DMS153 treated with DMSO at 0.1 percent for 48 hours (cell line): Measurements from ENCODE around the gene POC1B.

Experiments used
- DNase-seq: peaks from one replicate; lab custom pipeline; 2025; ENCODE audit not compliant: unreplicated experiment; lab: John Stamatoyannopoulos, UW

The POC1B gene

DNA sequence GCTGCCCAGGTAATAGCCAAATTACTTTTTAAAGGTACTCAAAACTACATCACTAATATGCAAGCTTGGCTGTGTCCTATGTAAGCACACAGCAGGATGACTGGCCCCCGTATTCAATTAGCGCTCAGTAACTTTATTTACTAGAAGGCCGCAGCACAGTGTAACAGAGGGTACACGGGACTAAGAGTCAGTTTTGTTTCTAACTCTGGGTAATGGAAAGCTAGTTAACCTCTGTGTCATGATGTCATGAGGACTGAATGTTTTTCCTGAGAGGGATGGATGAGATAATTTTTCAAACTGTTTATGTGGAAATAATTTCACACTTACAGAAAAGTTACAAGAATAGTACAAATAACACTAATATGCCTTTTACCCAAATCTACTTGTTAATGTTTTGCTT, 28.4 kb downstream of the POC1B start:
- DNase-seq, result no peak

DNA sequence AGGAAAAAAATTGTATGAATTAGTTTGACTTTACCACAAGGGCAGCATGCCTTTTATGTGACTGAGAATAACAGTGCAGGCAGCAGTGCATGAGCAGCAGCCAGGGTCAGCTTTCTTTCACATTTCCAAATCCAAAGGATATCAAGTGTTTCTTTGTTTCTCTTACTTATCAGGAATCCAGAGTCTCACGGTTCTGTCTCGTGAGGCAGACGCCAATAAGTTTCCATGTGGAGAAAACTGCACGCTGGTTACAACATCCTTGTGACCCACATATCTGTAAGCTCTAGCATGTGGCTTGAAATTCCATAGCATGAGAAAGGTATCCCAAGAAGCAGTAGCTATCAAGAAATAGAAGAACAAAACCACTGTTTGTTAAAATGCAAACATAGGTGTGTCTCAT, 28.8 kb downstream of the POC1B start:
- no peak for DNase-seq

DNA sequence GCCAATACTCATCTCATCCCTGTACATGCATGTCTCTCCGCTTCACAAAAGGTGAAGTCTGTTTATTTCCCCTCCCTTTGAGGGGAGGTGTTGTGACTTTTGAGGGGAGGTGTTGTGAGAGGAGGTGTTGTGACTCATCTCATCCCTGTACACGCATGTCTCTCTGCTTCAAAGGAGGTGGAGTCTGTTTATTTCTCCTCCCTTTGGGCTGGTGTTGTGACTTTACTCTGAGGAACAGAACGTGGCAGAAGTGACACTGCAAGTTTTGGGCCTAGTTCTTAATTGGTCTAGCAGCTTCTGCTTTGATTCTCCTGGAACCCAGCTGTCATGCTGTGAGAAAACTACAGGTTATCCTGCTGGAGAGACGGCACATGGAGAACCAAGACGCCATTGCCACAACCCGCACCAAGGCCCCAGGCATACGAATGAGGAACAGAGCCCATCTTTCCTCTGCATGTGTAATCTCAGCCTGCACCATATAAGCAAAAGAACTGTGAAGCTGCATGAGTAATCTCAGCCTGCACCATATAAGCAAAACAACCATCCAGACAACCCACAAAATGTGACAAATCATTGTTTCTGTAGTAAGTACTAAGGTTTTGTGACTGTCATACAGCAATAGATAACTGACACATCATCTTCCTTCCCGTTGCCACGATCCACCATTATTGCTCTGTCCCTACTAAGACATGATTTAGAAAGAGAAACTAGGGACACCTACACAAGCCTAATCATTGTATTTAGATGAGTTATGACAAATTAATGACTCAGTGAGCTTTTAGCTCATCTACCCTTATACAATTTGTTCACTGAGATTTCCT, 31.2 kb downstream of the POC1B start:
- no peak for DNase-seq

DNA sequence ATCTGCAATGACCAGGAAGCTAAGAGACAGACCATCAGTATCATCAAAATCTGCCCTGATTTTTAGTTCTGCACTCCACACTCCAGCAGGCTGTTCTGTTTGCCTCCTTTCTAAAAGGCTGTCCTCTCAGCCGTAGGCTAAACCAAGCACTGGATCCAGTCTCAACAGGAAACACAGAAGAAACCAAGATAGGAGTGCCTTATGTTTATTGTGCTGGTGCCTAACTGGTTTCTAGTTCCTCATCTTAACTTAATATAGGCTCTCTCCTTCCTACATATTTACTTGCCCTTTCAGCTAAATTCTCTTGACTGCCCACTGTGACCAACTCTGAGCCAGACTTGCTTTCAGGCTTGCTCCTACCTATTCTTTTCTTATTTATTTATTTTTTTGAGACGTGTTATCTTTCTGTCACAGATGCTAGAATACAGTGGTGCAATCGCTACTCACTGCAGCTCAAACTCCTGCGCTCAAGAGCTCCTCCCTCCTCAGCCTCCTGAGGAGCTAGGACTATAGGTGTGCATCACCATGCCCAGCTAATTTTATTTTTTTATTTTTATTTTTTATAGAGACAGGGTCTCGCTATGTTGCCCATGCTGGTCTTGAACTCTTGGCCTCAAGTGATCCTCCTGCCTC, 32.1 kb downstream of the POC1B start:
- DNase-seq, result no peak

DNA sequence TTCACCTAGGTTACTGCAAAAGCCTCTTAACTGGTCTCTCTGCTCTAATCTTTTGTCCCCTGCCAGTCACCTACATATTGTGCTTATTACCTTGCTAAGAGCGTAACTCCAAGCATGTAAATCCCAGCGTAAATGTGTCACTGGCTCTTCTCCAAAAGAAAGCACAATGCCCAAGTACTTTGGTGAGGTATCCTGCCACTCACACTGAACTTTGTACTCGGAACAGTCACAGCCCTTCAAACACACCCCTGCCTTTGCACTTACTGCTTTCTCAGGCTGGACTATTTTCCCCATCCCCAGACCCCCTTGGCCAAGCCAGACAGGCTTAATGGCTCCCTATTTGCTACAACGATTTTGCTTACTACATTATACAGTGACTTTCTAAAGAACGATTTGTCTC, 33.0 kb downstream of the POC1B start:
- DNase-seq, result no peak

DNA sequence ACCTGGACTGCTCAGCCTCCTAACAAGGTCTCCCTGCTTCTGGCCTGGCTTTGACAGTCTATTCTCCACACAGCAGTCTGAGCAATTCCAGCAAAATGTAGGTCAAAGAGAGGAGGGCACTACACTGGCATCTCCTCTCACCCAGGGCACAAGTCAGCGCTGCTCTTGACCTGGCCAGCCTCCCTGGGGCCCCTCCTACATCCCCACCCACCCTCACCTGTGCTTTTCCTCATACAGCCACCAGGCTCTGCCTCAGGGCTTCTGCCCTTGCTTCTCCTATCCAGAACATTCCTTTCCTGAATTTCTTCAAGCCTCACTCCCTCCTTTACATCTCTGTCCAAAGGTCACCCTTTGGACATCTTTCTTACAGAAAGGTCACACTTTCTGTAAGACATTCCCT, 34.9 kb downstream of the POC1B start:
- no peak for DNase-seq

DNA sequence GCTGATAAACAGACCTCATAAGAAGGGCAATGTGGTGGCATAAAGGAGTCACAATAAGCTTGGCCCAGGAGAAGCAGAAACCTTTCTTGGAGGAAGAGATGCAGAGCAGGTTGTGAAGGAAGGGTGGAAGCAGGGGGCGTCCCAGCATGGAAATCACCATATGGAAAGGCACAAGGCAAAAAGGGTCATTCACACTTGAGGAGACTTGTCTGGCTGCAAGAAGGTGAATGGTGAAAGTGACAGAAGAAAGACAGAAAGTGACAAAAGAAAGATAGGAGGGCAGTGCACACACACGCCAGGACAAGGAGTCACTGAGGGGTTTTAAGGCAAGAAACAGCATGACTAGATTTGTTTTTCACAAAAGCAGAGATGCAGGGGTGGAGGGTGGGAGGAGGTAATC, 39.6 kb downstream of the POC1B start:
- no peak for DNase-seq

DNA sequence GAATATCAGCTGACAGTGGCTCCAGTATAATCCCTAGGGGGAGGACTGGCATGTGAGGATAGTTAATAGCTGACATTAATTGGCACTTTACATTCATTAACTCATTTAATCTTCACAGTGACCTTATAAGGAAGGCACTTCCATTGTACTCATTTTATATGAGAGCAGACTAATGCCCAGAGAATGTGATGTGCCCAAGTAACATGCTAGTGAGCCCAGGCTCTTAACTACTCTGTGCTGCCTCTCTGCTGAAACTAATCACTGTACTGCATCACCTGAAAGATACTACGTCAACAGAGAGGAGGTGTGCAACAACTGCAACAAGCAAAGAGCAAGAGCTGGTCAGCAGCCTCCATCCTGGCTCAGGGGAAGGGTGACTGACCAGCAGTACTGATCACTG, 41.4 kb downstream of the POC1B start:
- no peak for DNase-seq

DNA sequence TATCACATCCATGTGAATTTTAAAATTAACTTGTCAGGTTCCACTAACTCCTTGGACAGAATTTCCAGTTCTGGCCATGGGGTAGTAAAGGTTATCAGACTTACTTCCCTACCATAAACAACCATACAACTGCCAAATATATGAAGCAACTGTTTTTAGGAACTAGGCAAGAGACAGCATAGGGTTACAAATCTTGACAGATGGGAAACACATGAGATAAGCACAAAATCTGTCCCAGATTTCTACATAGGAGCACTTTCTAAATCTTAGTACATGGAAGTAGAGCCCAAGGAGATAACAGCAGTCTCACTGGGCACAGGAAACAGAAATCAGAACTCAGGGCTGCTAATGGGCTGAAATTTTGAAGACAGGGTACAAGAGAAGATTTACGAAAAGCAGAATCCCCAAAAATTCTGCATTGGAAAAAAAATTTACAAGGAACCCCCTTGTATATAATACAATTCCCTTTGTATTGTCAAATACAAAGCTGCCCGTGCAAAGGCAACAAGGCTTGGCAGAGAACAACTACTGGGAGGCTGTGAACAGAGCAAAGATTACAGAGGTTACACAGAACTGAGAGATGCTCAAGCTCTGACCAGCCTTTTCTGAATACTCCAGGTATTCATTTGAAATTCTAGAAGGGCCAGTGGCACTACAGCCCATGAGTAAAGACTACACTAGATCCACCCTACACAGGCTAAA, 44.5 kb downstream of the POC1B start:
- DNase-seq, result no peak

DNA sequence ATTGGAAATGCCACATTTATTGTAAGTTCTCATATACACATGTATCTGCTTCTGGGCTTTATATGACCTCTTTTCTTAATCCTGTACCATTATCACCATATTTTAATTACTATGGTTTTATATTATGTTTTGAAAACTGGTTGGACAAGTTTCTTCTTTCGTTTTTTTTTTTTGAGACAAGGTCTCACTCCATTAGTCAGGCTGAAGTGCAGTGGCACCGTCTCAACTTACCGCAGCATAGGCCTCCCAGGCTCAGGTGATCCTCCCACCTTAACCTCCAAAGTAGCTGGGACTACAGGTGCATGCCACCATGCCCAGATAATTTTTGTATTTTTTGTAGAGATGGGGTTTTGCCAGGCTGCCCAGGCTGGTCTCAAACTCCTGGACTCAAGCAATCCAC, 45.9 kb downstream of the POC1B start:
- no peak for DNase-seq

DNA sequence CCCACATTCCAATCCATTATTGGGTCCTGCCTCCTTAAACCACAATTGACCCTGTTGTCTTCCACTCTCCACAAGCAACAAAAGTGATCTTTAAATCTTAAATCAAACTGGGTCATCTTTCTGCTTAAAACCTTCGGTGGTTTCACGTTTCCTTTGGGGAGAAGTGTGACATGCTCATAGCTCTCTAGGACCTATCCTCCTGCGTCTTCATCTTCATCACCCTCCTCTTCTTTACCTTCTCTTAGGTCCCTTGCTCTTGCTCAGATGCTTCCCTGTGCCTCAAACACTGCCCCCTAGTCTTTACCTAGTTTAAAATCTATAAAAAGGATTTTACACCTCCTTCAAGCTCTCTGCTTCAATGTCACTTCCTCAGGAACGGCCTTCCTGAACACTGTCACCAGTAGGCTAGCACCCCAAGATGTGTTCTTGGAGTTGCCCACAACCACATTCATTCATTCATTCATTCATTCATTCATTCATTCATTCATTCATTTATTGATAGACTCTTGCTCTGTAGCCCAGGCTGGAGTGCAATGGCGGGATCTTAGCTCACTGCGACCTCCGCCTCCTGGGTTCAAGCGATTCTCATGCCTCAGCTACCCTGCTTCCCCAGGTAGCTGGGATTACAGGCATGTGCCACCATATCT, 48.1 kb downstream of the POC1B start:
- DNase-seq, result no peak

DNA sequence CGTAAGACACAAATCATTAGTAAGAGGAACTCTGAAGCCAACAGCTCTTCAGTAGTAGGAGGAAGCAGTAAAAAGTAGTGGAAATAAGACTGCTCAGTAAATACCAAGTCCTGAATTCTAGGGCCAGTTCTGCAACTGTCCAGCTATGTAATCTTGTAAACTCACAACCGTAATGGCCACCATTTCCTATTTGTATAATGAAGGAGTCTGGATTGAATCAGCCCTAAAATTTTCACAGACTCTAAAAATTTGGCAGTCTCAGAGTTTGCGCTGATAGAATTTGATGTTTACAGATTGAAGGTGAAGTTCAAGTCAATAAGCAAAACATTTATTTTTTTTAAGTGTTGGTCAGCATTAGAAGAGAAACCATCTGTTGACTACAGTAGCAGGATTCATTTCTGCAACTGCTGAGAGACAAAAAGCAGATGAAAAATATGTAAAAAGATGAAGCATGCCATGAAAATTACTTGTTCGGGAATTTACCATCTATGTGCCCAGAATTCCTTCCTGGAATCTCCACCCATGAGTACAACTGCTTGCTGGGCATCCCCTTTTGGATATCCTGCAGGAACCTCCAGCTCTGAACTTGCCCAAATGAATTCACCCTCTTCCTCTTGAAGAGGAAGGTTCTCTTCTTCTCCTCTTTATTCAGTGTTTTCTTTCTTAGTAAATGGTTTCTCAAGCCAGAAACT, 48.8 kb downstream of the POC1B start:
- no peak for DNase-seq

DNA sequence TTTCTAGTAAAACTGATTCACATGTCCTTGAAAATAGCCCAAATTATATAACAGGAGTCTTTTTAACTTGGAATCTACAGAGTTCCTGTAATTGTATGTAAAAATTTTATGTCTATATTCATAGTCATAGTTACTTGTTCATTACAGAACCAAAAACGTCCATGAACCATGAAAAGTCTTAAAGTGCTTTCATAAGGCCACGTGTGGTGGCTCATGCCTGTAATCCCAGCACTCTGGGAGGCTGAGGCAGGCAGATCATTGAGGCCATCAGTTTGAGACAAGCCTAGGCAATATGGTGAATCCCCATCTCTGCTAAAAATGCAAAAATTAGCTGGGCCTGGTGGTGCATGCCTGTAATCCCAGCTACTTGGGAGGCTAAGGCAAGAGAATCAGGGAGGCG, 49.6 kb downstream of the POC1B start:
- DNase-seq, result no peak

DNA sequence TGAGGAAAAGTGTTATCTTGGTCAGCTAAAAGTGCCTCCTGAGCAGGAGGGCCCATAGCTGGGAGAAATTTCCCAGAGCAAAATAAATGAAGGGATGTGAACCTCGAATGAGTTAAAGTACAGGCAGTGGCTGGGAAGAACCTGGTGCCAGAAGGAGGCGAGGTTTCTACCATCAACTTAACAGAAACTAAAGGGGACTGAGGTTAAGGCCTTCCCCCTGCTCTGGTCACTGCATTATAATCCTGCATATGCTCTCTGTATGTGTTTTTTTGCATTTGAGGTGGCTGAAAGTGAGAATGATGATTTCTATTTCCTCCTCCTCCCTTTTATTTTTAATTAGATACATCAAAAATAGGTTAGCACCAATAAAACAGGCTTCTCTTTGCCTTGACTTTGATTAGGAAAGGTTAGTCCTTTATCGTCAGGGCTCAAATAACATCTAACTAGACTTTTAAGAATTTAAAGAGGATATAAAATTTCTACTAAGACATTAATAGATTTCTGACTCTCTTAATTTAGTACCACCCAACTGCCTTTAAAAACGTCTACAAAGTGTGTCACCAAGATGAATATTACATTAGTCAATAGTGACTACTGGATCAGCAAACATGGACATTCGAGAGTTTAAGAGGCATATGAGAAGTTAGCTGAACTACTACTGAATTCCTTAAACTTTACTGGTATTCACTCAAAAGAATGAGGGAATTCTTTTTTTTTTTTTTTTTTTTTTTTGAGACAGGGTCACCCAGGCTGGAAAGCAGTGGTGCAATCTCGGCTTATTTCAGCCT, 50.5 kb downstream of the POC1B start:
- DNase-seq, result no peak

DNA sequence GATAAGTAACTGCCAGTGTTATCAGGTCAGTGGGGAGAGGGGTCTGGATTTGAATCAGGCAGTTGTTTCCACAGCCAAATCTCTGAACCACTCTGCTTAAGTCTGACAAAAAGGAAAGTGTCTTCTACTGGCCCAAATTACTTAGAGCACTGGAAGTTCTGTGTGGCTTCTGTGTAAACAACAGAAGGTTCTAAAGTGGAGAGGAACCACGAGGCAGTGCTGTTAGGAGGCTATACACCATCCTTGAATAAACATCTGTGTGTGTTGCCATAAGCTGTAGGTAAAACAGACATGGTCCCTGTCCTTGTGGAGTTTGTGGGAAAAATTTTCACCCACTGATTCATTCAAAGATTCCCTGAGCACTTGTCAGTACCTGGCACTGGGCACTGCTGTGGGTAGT, 51.2 kb downstream of the POC1B start:
- DNase-seq, result no peak

DNA sequence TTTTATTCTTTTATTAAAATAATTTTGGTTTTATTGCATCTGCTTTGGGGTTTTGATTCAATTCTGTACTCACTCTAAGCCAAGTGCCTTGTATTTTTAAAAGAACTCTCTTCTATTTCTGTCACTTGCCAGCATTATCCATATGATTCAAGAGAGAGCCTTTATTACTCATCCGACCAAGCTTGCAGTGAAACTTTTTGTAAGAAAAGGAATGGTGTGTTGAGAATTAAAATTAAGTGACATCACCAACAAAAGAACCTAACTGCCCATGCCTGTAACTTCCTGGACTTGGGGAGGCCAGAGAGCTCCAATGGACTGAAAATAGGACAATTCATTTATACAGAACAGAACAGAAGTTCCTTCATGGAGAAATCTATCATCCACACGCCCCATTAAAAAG, 53.3 kb downstream of the POC1B start:
- DNase-seq, result no peak

DNA sequence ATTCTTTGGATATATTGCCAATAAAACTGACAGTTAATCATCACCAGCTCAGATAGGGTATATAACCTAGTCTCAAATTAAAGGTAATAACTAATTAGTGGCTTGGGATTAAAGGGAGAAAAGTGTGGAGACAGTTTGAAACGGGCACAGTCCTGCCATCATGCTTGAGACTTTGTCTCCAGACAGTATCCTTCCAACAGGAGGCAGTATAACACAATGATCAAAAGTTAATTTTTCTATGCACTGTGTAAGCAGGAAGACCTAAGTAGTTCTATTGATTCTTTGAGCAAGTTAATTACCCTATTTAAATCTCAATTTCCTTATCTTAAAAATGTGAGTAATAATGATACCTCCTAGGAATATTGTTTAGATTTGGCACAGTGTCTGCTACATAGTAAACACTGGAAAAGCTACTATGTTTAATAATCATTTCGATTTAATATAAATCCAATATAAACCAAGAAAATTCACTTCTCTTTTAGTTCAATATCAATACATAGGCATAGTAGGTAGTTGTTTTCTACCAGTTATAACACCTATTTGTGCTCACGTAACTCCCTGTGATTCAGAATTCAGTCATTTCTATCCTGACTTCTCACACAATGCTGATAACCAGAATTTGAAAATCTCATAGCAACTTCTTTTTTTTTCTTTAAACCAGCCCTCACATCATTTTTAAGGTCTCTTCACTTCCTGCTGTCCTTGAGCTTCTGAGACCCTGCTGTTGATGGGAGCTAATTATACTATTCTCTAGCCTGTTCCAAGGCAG, 54.9 kb downstream of the POC1B start:
- DNase-seq, result peak; percentile 33

DNA sequence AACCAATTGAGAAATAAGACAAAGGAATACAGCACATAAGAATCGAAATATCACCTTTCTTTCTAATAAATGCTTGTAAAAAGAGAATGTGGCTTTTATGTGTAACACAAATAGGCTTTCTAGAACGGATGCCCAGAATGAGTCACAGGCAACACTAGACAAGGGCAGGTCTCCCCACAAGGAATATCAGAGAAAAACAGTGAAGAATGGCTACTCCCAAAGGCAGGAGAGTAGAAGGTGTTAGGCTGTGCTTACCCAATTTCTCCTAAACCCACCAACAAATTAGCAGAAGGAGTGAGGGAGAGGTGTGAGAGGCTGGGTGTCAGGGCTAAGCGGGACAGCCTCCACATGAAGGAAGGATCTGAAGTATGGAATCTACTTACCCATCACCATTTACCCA, 56.5 kb downstream of the POC1B start:
- DNase-seq, result no peak

DNA sequence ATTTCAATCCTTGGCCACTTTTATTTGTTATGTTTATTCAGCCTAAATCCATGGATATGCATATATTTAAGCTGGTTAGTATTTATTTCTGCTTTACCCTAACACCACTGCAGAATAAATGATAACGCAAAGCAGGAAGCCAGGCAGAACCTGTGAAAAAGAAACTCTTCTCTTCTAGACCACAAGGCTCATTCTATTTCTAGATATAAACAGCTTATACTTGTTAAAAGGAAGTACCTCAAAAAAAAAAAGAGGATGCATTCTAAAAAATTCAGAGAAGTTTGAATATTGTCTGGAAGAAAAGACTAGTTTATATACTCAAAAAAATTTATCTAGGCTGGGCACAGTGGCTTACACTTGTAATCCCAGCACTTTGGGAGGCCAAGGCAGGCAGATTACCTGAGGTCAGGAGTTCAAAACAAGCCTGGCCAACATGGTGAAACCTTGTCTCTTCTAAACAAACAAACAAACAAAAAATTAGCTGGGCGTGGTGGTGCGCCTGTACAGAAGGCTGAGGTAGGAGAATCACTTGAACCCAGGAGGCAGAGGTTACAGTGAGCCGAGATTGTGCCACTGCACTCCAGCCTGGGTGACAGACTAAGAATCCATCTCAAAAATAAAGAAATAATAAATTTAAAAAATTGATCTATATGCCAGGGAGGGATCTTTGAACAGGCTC, 57.1 kb downstream of the POC1B start:
- no peak for DNase-seq
